ENCODE measurements around the gene SURF2. TPM values are rescaled to one million over a fixed set of nuclear protein-coding genes. Genes with fewer than 3 reads are reported as not detected.
"Not testable (repeated sequence)": the region's sequence is repeated elsewhere in the genome, so short reads cannot be mapped to it uniquely, and the experiment has no call there.

The SURF2 gene
- total RNA-seq, 1 donor from 2014 or later, result 16.0 TPM

DNA sequence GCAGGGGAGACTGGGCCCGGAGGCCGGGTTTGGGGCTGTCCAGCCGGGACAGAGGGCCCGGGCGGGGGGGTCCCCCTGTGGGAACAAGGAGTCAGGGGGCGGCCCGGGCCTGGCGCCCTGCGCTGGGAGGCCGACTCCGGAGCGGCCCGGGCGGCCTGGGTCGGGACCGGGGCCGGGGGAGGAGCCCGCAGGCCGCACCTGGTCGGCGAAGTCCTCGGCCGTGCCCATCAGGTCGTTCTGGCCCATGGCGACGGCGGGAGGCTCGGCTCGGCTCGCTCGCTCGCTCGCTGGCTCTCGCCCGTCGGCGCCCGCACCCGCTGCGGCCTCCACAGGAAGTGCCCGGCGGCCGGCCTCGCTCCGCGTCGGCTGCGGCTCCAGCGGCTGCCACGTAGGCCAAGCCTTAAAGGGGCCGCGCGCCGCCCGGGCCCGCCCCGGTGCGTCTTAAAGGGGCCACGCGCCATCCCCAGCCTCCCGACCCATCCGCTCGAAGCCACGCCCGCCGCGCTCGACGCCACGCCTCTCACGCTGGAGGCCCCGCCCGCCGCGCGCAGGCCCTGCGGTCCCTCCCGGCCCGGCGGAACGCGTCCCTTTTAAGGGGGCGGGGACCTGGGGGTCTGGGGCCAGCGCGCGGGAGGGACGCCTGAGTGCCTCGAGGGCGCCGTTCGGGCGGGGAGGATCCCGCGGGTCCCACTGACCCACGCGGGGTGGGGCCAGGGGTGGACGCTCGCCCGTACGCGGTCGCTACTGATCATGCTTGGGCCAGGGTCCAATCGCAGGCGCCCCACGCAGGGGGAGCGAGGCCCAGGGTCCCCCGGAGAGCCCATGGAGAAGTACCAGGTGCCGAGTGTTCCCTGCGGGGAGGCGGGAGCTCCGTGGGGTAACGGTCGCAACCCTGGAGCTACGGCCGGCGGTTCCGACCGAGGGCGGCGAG lies 19.6 kb downstream of the SURF2 start, which contains the start of the genes STKLD1 and SURF4:
TSS of gene STKLD1 (plus strand) at position 643 of the 931 bp plus-strand sequence. CDS start at position 751, 108 bp downstream.
TSS of gene SURF4 (minus strand) at position 337 of the 931 bp plus-strand sequence. CDS start at position 246, 91 bp downstream.
- intact Hi-C loops (cut with micrococcal nuclease), result loop anchor here (1.0 to 10.0 kb wide), 6 partner anchors 28 to 346 kb away; partner anchors contain the start of genes CACFD1, GTF3C5, MED22 and REXO4

DNA sequence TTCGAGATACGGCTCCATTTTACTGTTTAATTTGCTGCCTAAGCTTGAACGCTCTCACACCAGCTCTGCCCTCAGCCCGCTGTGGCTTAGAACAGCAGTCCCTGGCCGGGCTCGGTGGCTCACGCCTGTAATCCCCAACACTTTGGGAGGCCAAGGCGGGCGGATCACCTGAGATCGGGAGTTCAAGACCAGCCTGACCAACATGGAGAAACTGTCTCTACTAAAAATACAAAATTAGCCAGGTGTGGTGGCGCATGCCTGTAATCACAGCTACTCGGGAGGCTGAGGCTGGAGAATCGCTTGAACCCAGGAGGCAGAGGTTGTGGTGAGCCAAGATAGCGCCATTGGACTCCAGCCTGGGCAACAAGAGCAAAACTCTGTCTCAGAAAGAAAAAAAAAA lies 20.9 kb downstream of the SURF2 start:
- intact Hi-C loops (cut with micrococcal nuclease), result loop anchor here (10.0 kb wide), 1 partner anchor 192 kb away; no protein-coding TSS in a partner anchor

GRCh38 chr9:133377721-133378216 lies 21.4 kb downstream of the SURF2 start:
- intact Hi-C loops (cut with micrococcal nuclease), result loop anchor here (10.0 kb wide), 1 partner anchor 193 kb away; no protein-coding TSS in a partner anchor

- intact Hi-C loops (cut with micrococcal nuclease), result loop anchor here (10.0 kb wide), 1 partner anchor 194 kb away; no protein-coding TSS in a partner anchor
Observed at GRCh38 chr9:133378408-133378962, 22.1 kb downstream of the SURF2 start.

- intact Hi-C loops (cut with micrococcal nuclease), result loop anchor here (10.0 kb wide), 1 partner anchor 195 kb away; no protein-coding TSS in a partner anchor
Observed at GRCh38 chr9:133379153-133380086, 23.1 kb downstream of the SURF2 start.

GRCh38 chr9:133380734-133381133 lies 24.4 kb downstream of the SURF2 start:
- intact Hi-C loops (cut with micrococcal nuclease), result no loop called here

- intact Hi-C loops (cut with micrococcal nuclease), result no loop called here
Observed at GRCh38 chr9:133382507-133383141, 26.3 kb downstream of the SURF2 start.

DNA sequence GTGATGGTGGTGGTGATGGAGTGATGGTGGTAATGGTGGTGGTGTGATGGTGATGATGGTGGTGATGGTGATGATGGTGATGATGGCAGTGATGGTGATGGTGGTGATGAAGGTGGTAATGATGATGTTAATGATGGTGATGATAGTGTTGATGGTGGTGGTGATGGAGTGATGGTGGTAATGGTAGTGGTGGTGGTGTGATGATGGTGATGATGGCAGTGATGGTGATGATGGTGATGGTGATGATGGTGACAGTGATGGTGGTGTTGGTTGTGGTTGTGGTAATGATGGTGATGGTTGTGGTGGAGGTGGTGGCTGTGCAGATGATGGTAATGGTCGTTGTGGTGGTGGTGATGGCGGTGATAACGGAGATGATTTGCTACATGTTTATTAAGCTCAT lies 27.1 kb downstream of the SURF2 start:
- intact Hi-C loops (cut with micrococcal nuclease), result no loop called here

DNA sequence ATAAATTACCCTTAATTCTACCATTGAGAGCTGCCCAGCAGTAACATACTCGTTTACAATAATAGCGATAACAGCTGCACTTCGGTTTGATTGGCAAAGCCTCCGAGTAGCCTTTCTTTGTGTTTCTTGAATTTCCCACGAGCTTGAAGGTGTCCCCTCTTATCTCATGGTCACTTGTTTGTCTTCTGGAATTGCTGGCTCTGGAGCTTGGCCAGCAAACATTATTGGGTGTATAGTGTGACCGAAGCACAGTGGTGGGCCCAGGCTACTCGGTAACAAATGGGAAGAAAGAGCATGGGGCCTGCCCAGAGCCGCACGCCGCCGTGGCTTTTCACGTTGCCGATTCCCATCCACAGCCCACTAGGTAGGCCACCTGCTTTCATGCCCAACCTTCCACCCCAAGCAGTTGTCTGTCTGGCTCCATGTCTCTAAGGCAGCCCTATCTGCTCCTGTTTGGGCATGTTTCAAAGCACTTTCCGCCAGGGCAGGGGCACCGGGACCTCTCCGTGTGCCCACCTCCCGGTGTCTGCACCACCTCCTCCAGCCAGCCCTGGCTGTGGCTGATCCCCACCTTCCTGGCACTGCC lies 28.5 kb downstream of the SURF2 start:
- intact Hi-C loops (cut with micrococcal nuclease), result no loop called here

DNA sequence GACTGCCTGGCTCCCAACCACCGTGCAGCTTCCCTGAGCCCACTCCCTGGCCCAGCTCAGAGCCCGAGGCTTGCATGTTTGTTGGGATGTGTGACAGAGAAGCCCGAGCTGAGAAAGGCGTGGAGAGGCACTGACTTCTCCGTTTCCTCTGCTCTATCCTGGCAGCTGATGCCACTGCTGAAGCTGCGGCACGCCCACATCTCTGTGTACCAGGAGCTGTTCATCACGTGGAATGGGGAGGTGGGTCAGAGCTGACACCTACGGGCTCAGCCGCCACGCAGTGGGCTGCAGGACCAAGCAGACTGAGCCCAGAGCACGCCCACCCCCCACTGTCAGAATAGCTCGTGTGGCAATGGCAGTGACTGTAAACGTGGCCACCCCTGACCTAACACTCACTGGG lies 29.1 kb downstream of the SURF2 start:
- intact Hi-C loops (cut with micrococcal nuclease), result no loop called here

- intact Hi-C loops (cut with micrococcal nuclease), result no loop called here
Observed at GRCh38 chr9:133386338-133386737, 30.0 kb downstream of the SURF2 start.

GRCh38 chr9:133387680-133388079 lies 31.3 kb downstream of the SURF2 start:
- intact Hi-C loops (cut with micrococcal nuclease), result no loop called here

DNA sequence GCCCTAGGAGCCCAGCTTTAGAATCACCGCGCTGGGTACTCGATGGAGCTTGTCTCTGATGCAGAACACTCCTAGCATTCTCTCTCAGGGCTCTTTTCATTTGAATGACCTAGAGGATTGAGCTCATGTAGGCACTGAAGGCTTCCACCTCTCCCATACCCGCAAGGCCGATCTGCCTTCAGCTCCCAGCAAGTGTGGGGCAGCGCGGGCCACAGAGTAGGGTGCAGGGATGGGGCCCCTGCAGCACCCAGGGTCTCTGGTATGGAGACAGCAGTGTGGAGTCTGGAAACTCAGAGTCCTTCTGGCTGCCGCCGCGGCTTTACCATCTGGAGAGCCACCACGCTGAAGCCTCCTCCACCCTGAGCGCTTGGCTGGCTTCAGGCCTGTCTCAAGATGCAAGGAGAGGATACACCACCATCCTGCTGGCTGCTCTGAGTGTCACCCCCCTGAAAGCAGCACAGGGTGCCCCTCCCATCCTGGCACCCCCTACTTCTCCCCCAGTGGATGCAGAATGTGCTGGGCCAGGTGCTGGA lies 32.7 kb downstream of the SURF2 start:
- intact Hi-C loops (cut with micrococcal nuclease), result no loop called here

GRCh38 chr9:133389562-133389961 lies 33.2 kb downstream of the SURF2 start:
- intact Hi-C loops (cut with micrococcal nuclease), result no loop called here

DNA sequence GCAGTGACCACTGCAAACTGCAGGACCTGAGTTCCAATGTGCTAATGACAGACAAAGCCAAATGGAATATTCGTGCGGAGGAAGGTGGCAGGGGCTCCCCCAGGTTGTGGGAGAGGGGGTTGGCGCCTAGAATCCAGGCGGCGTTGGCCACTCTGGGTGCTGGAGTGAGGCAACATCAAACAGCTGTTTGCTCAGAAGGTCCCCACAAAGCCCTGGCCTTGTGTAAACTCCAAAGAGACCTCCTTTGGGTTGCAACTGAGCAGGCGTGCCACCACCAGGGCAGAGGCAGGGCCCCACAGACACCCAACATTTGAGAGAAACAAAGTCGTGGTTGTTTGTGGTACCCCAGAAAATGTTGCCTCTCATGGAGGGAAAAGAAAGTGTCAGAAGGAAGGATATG lies 34.4 kb downstream of the SURF2 start:
- intact Hi-C loops (cut with micrococcal nuclease), result no loop called here

DNA sequence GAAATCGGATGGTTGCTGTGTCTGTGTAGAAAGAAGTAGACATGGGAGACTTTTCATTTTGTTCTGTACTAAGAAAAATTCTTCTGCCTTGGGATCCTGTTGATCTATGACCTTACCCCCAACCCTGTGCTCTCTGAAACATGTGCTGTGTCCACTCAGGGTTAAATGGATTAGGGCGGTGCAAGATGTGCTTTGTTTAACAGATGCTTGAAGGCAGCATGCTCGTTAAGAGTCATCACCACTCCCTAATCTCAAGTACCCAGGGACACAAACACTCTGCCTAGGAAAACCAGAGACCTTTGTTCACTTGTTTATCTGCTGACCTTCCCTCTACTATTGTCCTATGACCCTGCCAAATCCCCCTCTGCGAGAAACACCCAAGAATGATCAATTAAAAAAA lies 35.1 kb downstream of the SURF2 start:
- intact Hi-C loops (cut with micrococcal nuclease), result not testable (repeated sequence)

- intact Hi-C loops (cut with micrococcal nuclease), result not testable (repeated sequence)
Observed at GRCh38 chr9:133392308-133392707, 36.0 kb downstream of the SURF2 start.

GRCh38 chr9:133393399-133393798 lies 37.0 kb downstream of the SURF2 start:
- intact Hi-C loops (cut with micrococcal nuclease), result no loop called here

DNA sequence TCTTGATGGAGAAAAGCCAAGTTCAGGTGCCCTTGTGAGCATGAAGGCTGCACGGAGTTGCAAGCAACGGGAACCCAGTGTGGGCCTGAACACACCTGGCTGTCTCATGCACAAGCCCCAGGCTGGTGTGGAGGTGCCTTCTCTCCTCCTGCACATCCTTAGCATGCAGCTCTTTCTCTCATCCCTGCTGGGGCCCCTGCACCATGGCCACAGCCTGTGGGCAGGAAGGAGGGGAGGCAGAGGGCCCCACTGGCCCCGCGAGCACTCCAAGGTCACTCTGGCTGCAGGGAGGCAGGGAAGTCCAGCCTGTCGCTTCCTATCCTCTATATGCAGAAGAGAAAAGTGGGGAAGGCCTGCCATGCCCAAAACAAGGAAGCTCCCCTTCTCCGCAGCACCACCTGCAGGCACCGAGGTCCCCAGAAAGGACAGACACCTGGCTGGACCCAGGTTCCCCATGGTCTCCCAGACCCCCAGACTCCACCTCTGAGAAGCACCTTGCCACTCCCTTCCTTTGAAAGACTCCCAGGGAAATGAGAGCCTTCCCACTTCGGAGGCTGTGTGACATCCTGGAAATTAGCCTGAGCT lies 38.4 kb downstream of the SURF2 start:
- intact Hi-C loops (cut with micrococcal nuclease), result no loop called here

Data from T-helper 2 cell treated with Interferon-gamma antibody and Interleukin-4, amounts not matched to agents 100 ng/mL and 5 ng/mL, for 36 hours (primary cell).